HG02571 (cell line): Measurements from ENCODE around the gene RALGPS1.
A peak's percentile ranks its signal among the peaks of the same experiment; 100 is the strongest.
"Not testable (repeated sequence)": the region's sequence is repeated elsewhere in the genome, so short reads cannot be mapped to it uniquely, and the experiment has no call there.

Experiments
- ATAC-seq: cut with Tn5 transposase; IDR thresholded peaks from one replicate; pipeline ENCODE4 v1.9.1; 2021; ENCODE audit warnings: mild to moderate bottlenecking, moderate library complexity; ENCODE audit not compliant: unreplicated experiment

The RALGPS1 gene

GRCh38 chr9:126985870-126986498, 71.4 kb downstream of the RALGPS1 start:
- ATAC-seq = no peak

GRCh38 chr9:126986506-126986951, 71.9 kb downstream of the RALGPS1 start:
- no peak for ATAC-seq

- ATAC-seq = no peak
Observed at GRCh38 chr9:126988857-126989256, 74.3 kb downstream of the RALGPS1 start.

GRCh38 chr9:126989847-126990842, 75.6 kb downstream of the RALGPS1 start:
- ATAC-seq = no peak

GRCh38 chr9:126991183-126991582, 76.6 kb downstream of the RALGPS1 start:
- no peak for ATAC-seq

- ATAC-seq = no peak
Observed at GRCh38 chr9:126992427-126992826, 77.8 kb downstream of the RALGPS1 start.

GRCh38 chr9:126999315-127000068, 84.9 kb downstream of the RALGPS1 start:
- ATAC-seq = no peak

- ATAC-seq = peak; percentile 87
Observed at GRCh38 chr9:127004946-127005769, 90.6 kb downstream of the RALGPS1 start.

- peak; percentile 19 for ATAC-seq
Observed at GRCh38 chr9:127005770-127006314, 91.3 kb downstream of the RALGPS1 start.

GRCh38 chr9:127007638-127008037, 93.1 kb downstream of the RALGPS1 start:
- no peak for ATAC-seq

- ATAC-seq = no peak
Observed at GRCh38 chr9:127008076-127008475, 93.5 kb downstream of the RALGPS1 start.

- no peak for ATAC-seq
Observed at GRCh38 chr9:127011772-127012171, 97.2 kb downstream of the RALGPS1 start.

- no peak for ATAC-seq
Observed at GRCh38 chr9:127012250-127012649, 97.7 kb downstream of the RALGPS1 start.

- ATAC-seq = no peak
Observed at GRCh38 chr9:127013597-127013996, 99.0 kb downstream of the RALGPS1 start.

- no peak for ATAC-seq
Observed at GRCh38 chr9:127014216-127014909, 99.8 kb downstream of the RALGPS1 start.

- no peak for ATAC-seq
Observed at GRCh38 chr9:127014910-127015540, 100.4 kb downstream of the RALGPS1 start.

- no peak for ATAC-seq
Observed at GRCh38 chr9:127015921-127016512, 101.4 kb downstream of the RALGPS1 start.

GRCh38 chr9:127017979-127018378, 103.4 kb downstream of the RALGPS1 start:
- ATAC-seq = not testable (repeated sequence)

- no peak for ATAC-seq
Observed at GRCh38 chr9:127018935-127019334, 104.4 kb downstream of the RALGPS1 start.
